NCI-H345 (cell line): ENCODE results near the gene WDR91.

ENCODE experiments used
- DNase-seq: peaks from one replicate; lab custom pipeline; 2025; lab: John Stamatoyannopoulos, UW

WDR91 gene

DNA sequence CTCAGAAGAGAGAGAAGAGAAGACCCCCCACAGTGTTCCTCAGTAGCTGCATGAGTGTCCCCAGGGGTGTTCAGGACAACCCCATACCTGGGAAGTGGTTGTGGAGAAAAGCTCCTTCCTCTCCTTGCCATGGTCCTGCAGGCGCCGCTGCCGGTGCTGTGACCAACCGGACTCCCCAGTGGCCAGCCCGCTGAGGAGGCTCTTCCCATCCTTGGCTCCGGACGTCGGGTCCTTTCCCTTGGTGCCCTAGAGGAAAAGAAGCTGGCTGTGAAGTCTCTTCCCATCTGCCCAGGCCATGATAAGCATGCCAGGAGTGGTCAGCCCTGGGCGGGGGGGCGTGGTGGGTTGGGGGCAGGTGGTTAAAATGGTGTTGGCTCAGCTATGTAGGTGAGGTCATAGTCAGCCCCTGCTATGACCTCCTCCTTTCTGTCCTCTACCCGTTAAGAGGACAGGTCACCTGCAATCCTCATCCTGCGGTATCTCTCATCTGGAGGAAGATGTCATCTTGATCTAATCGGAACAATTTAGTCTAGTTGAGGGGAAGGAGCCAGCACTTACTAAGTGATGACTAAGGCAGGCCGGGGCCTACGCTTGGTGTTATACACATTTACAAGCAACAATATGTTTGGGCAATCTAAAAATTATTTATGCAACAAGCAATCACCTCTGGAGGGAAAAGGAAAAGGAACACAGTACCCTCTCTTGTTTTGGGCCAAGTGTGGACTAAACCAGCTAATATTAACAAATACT is 13.2 kb downstream of the WDR91 start:
- no peak for DNase-seq

DNA sequence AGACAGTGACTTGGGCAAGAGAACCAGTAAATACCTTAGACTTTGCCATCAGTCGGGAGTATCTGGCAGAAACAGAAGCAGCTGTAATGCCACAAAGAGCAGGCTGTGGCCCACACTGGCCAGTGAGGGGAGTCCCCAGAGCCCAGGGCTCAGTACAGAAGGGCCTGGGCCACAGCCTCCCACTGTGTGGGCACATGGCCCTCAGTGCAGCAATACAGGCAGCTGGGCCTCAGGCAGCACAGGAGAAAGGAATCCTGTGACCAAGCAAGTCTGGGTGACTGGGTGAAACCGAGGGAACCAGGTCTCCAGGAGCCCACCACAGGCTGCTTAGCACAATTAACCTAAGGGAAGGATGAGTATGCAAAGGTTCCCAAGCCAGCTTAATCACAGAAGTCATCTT is 14.0 kb downstream of the WDR91 start:
- DNase-seq: no peak

DNA sequence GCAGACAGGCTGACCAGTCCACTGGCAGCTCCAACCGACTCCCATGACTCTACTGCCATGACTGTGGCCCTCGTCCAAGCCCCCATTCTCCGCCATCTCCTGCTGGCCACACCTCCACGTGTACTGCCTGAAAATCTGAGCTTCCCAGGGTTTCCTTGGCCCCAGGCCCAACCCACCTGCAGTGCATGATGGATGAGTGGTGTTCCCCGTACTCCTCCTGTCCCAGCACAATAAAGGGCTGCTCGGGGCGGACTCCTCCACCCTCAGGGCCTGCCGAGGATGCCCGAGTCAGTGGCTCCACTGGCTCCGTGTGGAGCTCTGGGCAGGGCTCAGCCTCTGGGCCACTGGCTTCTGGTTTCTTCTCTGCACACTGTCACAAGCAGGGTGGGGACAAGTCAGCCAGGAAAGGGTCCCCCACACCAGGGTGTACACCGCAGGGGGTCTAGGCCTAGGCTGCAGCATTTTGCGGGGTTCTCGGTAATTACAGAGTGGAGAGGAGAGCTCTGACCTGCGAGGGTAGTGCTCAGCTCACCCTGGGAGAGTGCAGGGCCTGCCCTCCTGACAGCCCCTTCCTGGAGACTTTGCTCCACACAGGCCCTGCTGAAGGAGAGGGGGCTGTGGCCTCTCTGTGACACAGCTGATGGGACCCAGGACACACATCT is 15.2 kb downstream of the WDR91 start:
- DNase-seq: no peak

DNA sequence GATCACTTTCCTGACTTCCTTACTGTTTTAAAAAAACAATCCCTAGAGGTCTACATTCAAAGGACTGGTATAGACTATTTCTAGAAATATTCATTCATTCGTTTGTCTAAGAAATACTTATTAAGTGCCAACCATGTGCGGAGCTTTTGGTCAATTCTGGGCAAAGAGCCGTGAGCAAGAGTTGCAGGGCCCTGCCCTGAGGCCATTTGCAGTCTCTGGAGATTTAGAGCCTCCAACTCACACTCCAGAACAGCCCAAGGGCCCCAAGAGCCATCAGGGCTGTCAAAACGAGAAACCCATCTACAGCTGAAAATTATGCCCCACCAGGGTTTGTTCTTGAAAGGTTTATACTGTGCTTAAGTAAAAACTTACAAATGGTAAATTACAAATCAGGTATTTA is 16.2 kb downstream of the WDR91 start:
- no peak for DNase-seq

DNA sequence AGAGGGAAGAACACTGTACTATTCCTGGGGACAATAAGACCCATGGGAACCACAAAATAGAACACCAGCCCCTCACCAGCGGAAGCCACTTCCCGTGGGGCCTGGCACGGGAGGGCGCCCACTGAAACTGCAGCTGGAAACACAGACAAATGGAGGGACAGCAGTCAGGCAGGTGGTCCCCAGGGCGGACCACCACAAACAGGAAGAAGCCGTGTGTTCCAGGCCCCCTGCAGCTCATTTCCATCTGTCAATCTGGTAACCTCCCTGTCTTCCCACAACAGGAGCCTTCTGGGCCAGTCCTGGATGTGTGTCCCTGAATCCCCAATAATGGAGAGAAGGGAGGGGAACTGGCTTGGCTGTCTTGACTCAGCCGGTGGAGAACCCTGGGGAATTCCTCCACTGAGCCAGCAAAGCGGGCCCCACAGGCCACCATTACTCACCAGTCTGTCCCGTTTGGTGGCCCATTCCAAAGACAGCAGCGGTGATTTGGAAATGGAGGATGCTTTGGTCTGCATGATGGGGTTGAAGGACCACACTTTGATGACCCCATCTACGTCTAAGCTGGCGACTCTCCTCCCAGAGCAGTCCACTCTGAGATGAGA is 16.7 kb downstream of the WDR91 start:
- DNase-seq: no peak

DNA sequence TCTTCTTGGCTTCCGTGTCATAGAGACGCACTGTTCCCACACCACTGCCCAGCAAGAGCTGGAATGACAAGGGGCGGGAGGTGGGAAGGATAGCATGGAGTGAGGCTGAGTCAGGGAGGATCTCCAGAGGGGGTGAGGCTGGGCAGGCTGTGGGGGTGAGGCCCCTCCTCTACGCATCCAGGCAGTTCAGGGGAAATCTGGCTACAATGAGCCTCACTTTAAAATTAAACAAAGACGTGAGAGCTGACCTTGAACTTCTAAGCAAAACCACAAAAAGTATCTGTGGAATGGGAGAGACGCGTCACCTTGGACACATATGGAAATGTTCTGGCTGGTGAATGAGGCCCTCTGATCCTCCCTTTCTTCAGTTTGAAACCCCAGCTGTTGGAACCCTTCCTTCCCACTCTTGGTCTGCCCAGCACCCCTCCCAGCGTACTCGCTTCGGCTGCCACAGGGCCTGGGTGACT is 17.7 kb downstream of the WDR91 start:
- DNase-seq: no peak

DNA sequence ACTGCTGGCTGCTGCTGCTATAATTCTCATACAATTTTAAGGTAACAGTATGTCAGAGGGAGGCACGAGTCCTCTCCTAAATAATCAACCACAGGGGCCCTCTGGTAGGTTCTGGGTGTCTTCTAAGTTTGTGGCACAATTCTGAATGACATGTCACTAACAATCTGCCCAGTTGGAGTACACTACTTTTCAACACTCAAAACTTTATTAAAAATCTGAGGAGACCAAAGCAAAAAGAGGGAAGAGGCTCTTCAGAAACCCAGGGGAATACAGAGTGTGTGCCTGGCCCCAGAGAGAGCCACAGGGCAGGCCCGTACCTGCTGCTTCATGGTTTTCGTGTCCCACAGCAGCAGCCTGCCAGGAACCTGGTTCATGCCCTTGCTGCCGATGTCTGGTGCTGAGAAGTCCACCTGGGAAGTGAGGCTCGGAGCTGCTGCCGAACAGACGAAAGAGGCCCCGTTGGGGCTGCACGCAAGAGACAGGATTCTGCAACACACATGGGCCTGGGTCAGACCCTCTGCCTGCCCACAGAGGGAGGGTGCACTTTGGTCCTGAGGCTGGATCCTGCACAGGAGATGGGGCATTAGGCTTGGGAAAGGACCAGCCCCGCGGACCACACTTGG is 18.3 kb downstream of the WDR91 start:
- no peak for DNase-seq

DNA sequence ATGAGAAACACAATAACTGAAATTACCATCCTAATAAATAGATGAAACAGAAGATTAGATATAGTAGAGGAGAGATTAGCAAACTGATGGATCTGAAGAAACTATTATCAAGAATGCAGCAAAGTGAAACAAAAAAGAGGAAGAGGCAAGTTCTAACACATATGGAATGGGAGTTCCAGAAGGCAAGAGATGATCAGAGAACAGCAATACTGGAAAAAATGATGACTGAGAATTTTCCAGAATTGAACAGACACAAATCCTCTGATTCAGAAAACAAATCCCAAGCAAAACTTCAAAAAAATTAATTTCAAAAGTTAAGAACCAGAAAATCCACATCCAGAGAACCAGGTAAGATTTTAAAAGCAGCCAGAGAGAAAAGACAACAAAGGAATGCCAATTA is 20.6 kb downstream of the WDR91 start:
- DNase-seq: no peak

DNA sequence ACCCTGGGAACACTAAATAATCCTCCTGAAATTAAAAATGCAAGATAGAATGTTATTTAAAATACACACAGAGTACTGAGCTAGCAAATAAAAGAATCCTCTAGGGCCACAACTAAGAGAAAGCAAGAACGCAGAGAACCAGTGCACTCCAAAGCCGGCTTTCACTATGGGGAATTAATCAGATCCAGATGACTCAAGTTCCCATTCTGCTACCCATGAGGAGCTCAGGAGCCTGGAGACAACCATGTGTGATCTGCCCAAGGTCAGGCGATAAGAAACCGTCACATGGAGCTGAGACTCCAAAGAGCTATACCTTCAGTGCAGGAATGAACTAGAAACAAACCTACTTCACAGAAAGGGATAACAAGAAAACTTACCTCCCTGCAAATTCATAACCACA is 21.4 kb downstream of the WDR91 start:
- DNase-seq: no peak

DNA sequence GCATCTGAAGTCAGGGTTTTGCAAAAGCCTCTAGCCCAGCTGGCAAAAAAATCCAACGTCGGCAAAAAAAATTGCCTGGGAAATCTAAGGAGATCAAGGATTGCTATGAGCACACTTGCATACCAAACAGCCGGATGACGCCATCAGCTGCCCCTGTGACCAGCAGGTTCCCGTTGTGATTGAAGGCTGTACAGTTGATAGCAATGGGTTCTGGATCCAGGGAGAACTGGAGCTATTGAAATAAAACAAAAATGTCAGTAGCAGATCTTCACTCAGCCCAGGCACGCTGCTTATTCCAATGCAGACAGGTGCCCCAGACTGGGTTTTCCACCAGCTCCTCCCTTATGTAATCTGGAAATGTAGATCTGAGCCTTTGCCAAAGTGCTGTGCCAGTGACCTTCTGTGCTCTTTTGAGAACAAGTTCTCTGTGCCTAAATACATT is 22.1 kb downstream of the WDR91 start:
- DNase-seq: no peak

DNA sequence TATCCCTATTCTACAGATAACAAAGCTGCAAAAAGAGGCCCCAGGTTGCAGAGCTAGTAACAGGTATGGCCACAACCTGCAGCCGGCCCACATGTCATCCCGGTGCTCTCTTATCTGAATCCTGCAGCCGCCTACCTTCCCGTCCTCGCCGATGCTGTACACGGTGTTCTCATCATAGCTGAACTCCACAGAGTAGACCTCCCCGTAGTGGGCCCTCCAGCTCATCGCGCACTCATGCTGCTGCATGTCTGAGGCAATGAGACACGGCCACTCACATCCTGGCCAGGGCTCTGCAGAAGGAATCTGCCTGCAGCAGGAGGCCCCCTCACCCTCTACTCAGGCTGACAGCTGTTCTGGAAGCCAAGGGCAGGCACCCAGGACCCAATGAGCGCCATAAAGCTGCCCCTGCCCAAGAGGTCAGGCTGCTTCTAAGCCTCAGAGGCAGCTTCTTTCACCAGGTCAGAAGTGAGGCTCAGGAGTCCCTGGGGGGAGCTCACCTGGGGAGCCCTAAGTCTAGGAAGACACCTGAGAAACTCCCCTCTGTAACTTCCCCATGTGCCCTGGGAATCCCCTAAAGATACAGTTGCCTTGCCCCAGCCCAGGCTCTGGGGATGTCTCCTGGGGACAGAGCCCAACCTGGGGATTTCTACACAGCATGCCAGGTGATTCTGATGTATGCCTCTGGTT is 22.9 kb downstream of the WDR91 start:
- no peak for DNase-seq

DNA sequence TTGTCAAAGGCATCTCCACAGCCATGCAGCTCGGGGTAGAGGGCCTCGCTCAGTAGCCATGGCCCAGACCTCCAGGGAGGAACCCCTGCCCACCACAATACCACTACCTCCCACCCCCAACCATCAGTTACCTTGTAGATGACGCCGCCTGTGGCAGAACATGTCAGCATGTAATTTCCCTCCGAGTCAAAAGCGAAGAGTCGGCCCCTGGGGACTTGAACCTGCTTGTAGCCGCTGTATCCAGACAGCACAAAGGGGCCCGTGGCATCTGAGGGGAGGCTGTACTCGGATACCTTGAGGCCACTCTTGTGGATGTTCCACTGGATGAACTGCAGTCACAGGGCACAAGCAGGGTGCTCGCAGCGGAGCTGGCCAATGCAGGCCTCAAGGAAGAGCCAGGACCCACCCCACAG is 24.5 kb downstream of the WDR91 start:
- DNase-seq: no peak

DNA sequence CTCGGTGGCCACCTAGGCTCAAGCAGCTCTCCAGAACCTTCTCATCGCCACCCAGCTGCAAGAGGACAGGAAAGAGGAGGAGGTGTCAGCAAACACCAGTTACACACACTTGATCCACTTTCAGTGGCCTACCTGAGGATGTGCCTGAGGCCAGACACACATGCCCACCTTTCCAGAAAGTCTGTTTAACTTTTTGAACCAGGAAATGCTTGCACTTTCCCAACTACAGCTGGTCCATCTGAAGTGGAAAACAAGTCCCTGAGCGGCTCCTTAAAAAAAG is 25.1 kb downstream of the WDR91 start:
- DNase-seq: no peak

DNA sequence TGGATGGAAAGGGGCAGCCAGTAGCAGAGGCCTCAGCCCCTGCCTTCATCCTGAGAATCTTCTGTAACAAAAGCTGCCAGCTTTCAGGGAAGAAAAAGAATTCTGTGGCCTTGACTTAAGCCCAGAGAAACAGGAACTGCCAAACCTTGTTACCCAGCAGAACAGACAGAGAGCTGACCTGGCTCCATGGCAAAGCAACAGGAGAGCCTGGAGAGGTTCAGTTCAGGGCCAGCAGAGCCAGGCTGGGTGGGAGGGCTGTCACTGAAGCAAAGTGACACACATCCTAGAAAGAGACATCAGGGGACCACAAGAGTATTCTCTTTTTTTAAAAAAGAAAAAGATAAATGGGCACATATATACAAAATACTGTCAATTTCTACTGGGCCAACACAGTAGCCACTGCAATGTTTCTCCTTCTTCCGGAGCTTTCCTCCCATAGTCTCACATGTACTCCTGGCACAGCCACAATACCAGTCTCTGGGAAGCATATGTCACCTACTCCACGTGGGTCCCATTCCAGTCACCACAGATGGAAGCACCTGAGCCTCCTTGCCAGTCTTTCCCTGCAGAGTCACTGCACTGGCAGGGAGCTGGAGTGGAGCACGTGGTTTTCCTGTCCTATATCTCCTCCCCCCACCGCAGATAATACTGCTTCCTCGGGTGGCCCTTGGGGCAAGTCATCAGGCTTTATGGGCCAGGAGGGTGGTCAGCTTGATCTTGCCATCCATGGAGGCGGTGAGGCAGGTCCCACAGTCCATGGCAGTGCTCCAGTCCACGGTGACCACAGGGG is 25.7 kb downstream of the WDR91 start:
- DNase-seq: no peak

DNA sequence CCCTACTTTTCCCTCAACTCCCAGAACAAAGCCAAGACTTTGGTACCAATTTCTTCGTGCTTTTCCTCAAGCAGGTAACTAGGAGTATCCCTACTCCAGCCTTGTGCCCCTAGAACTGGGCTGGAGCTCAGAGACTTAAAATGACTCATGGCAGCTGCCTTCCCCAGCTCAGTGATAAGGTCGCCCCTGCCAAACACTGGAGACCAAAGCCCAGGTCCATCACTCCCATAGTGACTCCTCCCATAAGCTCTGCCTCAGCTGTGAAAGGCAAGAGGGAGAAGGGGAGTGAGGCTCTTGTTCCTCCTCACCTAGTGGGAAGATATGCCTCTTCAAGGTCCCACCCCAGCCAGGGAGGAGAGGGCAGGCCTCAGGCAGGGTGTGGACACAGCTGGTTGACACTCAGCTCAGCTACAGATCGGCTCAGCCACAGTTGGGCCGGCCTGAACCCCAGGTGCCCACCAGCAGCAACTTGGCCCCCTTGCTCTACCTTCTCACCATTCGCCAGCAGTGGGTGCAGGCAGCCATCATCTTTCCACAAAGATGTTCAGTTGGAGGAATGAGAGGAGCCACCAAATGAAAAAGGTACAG is 27.0 kb downstream of the WDR91 start:
- no peak for DNase-seq

DNA sequence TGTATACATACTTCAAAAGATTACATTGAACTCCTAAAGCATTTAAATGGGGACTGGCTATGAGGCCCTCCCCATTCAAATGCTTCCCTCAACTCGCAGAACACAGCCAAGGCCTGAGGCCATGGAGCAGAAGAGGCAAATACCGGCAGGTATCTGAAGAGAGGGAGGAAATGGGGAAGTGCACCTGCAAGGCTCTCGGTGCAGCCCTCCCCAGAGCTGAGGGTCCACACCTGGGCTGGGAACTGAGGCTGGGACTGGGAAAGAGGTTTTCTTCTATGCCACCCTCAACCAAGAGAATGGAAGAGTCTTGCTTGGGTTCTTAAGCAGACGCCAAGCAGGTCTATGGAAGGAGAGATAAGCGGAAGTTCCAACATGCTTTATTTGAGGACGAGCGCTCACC is 27.8 kb downstream of the WDR91 start:
- DNase-seq: no peak

DNA sequence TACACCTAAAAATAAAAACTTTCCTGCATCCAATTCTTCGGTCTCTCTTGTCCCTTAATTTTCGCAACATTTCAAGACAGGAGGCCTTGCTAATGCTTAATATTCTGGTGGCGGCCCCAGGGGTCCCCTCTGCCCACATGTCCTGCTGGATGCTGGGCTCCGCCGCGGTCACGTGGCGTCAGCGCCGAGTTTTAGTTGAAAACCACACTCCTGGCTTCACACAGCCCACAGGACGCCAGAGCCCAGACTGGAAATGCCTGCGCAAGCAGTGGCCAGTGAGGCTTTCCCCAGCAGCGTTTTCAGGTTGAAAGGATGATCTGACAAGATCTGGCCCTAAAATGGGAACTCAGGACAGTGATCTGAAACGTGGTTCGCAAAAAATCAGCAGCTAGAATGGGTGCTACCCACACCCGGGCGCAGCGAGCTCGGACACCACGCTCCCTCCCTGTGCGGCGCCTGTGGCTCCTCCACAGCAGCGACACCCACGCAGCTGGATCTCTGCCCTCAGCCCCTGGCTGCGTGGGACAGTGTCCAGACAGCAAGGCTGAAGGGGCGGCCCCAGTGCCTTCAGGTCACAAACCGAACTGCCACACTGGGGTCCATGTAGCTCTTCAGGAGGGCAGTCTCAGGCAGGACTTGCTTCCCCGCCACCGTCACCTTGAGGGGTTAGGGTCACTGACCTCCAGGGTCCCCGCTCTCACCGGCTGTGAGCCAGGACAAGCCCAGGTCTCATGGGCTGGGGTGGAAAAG is 29.2 kb downstream of the WDR91 start:
- DNase-seq: no peak

DNA sequence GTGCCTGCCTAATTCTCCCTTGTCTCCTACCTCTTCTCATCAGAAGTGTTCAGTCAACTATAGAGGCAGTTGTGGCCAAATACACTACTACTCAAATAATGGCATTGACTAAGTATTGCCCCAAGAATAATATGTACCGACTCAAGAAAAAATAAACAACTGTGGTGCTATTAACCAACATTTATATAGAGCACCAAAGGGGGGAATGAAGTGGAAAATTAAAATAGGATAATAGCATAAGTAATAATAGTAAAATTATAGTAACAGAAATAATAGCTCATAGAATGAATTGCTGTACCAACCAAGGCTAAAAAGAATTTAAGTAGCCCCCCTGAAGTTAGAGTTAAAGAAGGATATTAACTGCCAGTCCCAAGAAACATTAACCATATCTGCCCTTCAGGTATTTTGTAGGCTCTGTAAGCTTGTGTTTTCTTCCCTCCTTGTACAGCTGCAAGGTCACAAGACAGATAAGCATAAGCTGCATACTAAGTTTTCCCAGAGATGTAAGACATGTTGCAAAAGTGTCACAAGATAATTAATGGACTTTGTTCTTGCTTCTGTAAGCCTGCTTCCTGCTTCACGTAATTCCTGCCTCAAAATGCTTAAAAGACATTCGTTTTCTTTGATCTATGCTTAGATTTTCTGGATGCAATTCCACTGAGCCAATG is 29.9 kb downstream of the WDR91 start:
- DNase-seq: no peak

DNA sequence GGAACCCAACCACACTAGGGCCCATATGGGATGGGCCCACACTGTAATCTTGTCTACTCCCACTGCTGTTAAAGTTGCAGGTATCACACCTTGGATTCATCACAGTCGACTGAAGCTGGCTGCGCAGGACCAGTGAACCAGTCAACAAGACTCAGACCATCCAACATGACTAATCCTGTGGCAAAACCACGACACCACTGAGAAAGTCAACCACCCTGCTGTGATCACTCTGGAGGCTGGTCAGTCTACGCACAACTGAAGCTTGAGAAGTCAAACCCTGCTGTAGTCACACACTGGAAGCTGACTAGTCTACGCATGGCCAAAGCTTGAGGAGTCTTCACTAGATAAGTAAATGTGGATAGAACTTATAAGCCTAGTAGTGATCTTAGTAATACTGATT is 31.2 kb downstream of the WDR91 start:
- no peak for DNase-seq

DNA sequence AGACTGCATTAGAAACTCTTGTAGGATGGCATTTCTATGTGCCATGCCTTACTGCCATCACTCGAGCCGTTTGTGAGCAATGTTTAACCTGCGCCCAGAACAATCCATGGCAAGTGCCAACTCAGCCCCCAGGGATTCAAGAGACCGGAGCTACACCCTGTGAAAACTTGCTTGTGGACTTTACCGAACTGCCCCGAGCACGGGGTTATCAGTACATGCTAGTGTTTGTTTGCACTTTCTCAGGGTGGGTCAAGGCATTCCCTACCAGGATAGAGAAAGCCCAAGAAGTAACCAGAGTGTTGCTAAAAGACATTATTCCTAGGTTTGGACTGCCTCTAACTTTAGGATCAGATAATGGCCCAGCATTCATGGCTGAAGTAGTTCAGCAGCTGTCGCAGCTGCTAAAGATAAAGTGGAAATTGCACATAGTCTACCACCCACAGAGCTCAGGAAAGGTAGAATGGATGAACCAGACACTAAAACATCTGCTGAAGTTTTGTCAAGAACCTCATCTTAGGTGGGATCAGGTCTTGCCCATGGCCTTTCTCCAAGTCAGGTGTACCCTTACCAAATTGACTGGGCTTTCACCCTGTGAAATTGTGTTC is 31.9 kb downstream of the WDR91 start:
- DNase-seq: no peak
